OCI-LY3 (cell line): Measurements from ENCODE around the gene ZDHHC21.

Source experiments
- H2AFZ ChIP-seq: fragments of 200-600, 300-600 bp; shearing (Covaris generic); 2 replicates; pipeline ENCODE4 v1.6.0; 2014; ENCODE audit warnings: antibody characterized with exemption, low read depth, low read length
- H3K27ac ChIP-seq: fragments of 200-600, 300-600 bp; sonication (generic); 2 replicates; pipeline ENCODE4 v1.5.1; 2014; ENCODE audit warnings: mild to moderate bottlenecking, low read length, moderate library complexity, mixed read lengths
- H3K27me3 ChIP-seq: fragments of 200-600, 300-600 bp; sonication (generic); 2 replicates; pipeline ENCODE4 v1.6.1; 2014; ENCODE audit warnings: low read depth, low read length, mixed read lengths
- H3K36me3 ChIP-seq: fragments of 200-600, 300-600 bp; sonication (generic); replicated peaks from 2 replicates; pipeline ENCODE3; 2014; ENCODE audit warnings: low read depth, low read length, mixed read lengths
- H3K4me1 ChIP-seq: fragments of 300-600, 200-600 bp; sonication (generic); 2 replicates; pipeline ENCODE4 v1.6.1; 2014; ENCODE audit warnings: low read length, mixed read lengths
- H3K4me2 ChIP-seq: fragments of 200-600, 300-600 bp; sonication (generic); 2 replicates; pipeline ENCODE4 v1.6.1; 2014; ENCODE audit warnings: low read length, mixed read lengths
- H3K4me3 ChIP-seq: fragments of 300-600, 200-600 bp; sonication (generic); 2 replicates; pipeline ENCODE4 v1.5.1; 2014; ENCODE audit warnings: antibody characterized with exemption, mild to moderate bottlenecking, low read length, moderate library complexity
- H3K79me2 ChIP-seq: fragments of 300-600, 200-600 bp; shearing (Covaris generic); 2 replicates; pipeline ENCODE4 v1.6.1; 2014; ENCODE audit warnings: mild to moderate bottlenecking, low read length, mixed read lengths
- H3K9ac ChIP-seq: fragments of 300-600, 200-600 bp; shearing (Covaris generic); 2 replicates; pipeline ENCODE4 v1.6.0; 2014; ENCODE audit warnings: mild to moderate bottlenecking, low read length, moderate library complexity
- H3K9me3 ChIP-seq: fragments of 200-600, 300-600 bp; shearing (Covaris generic); 2 replicates; pipeline ENCODE4 v1.6.1; 2014; ENCODE audit warnings: low read length, mixed read lengths; ENCODE audit not compliant: insufficient read depth
- H4K20me1 ChIP-seq: fragments of 200-600, 300-600 bp; sonication (generic); 2 replicates; pipeline ENCODE4 v1.6.1; 2016; ENCODE audit warnings: low read length, mixed read lengths; ENCODE audit not compliant: insufficient read depth
- EZH2phosphoT487 ChIP-seq: fragments of 200-600 bp; shearing (Covaris generic); IDR thresholded peaks from 2 replicates; pipeline ENCODE4 v1.6.1; 2018; ENCODE audit warnings: antibody characterized with exemption, mixed run types, low read depth
- TF ChIP-seq, protein P1 (sequence below): fragments of 200-600, 300-600 bp; sonication (generic); IDR thresholded peaks from 2 replicates; pipeline ENCODE4 v1.5.1; 2014; ENCODE audit warnings: antibody characterized with exemption, low read length, low read depth

The ZDHHC21 gene

DNA sequence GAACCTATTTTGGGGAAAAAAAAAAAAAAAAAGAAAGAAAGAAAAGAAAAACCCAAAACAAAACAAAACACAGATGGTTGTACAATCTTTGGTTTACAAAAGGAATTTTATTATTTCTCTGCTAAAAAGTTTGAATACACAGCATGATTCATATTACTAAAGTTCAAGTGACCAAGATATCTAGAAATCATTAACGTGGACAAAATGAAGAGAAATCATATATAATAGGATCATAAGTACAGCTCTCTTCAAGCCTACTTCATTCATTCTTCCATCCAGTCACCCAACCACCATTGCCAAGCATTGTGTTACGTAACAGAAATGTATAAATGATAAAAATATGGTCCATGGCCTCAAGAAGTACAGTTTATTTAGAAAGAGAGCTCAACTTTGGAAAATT, 52.9 kb downstream of the ZDHHC21 start:
- H3K36me3 ChIP-seq: peaks cover 17% of the 10 kb centered on the region
- peaks cover 3% of the 10 kb centered on the region for H3K79me2 ChIP-seq
- H3K4me3 ChIP-seq: no peak overlapping the region
- no peaks in the 10 kb centered on the region for H3K27me3 ChIP-seq
- H4K20me1 ChIP-seq: peaks cover 33% of the 10 kb centered on the region
- no peak for TF ChIP-seq EZH2phosphoT487
- TF ChIP-seq, protein P1, sequence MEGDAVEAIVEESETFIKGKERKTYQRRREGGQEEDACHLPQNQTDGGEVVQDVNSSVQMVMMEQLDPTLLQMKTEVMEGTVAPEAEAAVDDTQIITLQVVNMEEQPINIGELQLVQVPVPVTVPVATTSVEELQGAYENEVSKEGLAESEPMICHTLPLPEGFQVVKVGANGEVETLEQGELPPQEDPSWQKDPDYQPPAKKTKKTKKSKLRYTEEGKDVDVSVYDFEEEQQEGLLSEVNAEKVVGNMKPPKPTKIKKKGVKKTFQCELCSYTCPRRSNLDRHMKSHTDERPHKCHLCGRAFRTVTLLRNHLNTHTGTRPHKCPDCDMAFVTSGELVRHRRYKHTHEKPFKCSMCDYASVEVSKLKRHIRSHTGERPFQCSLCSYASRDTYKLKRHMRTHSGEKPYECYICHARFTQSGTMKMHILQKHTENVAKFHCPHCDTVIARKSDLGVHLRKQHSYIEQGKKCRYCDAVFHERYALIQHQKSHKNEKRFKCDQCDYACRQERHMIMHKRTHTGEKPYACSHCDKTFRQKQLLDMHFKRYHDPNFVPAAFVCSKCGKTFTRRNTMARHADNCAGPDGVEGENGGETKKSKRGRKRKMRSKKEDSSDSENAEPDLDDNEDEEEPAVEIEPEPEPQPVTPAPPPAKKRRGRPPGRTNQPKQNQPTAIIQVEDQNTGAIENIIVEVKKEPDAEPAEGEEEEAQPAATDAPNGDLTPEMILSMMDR: no peak
- H3K9ac ChIP-seq: no peak overlapping the region
- no peak overlapping the region for H2AFZ ChIP-seq
- H3K27ac ChIP-seq: no peak overlapping the region
- no peaks in the 10 kb centered on the region for H3K9me3 ChIP-seq
- H3K4me2 ChIP-seq: peak overlapping the region; percentile 37; the same call in 1 of the 2 replicates
- H3K4me1 ChIP-seq: peaks cover 14% of the 10 kb centered on the region

DNA sequence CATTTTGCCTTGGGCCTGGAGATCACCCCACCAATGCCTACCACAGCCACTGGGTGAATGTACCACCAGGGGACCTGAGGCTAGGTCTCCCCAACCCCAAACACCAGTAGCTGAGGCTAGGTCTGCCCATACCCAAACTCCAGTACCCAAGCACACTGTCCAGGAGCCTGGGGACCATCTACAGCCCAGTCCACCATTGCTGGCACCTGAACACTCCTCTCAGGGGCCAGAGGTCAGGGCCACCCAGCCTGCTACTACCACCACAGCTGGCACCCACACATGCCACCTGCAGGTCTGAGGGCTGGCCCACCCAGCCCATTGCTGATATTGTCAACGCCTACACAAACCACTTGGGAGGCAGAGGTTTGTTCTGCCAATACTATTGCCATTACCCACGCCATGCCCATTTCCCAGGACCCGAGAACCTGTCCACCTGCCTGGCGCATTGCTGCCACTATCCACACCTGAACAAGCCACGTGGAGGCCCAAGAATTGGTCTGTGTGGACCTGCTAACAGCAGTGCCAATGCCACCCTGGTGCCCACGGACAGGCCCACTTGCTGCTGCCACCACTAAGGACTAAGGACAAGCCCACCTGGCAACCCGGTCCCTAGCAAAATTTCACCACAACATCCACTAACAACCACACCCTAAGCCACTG, 59.2 kb downstream of the ZDHHC21 start:
- Histone ChIP-seq H3K9ac (no peak overlapping the region), H3K9me3 (no peaks in the 10 kb centered on the region), H3K4me2 (no peak overlapping the region), H3K27me3 (no peaks in the 10 kb centered on the region), H3K79me2 (peaks cover 22% of the 10 kb centered on the region), H2AFZ (no peak overlapping the region), H3K27ac (no peak overlapping the region), H3K4me3 (no peak overlapping the region), H3K36me3 (peaks cover 47% of the 10 kb centered on the region), H4K20me1 (peaks cover 40% of the 10 kb centered on the region), H3K4me1 (no peaks in the 10 kb centered on the region)
- TF ChIP-seq, protein P1: no peak
- no peak for TF ChIP-seq EZH2phosphoT487

DNA sequence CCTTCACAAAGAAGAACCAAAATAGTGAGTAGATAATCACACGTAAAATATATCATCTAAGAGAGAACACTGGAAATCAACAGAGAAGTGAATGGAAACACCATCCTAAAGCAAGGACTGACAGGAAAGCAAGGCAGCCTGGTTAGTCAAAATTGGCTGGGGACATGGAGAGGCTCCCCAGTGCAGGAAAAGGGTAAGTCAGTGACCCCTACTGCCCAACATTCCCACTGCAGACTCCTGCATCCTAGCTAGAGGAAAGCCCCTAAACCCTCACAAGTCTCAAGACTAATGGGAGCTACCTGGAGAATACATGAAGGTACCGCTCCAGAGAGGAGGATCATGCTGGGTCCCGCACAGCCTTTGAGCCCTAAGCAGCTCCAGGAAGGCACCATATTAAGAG, 60.1 kb downstream of the ZDHHC21 start:
- Histone ChIP-seq H3K36me3 (peaks cover 47% of the 10 kb centered on the region), H3K4me1 (no peaks in the 10 kb centered on the region), H3K9ac (no peak overlapping the region), H3K27ac (no peak overlapping the region), H3K9me3 (no peaks in the 10 kb centered on the region), H3K27me3 (no peaks in the 10 kb centered on the region), H2AFZ (no peak overlapping the region), H4K20me1 (peaks cover 39% of the 10 kb centered on the region), H3K79me2 (peaks cover 22% of the 10 kb centered on the region), H3K4me3 (no peak overlapping the region), H3K4me2 (no peak overlapping the region)
- TF ChIP-seq, protein P1: no peak
- TF ChIP-seq EZH2phosphoT487: no peak

DNA sequence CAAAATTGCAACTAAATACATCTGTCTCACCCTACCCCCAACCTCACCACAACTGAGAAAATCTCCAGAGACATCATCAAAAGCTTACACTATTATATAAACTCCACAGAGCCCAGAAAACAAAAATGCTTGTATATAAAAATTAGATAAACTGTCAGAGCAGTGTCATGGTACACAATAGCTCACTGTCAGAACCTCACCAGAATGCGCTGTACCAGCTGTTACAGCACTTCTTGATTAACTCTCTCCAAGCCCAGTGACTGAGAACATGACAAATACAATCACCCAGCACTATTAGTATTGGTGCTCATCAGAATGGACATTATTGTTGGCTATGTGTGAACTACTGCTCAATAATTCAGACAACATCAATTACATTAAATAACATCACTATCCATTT, 65.7 kb downstream of the ZDHHC21 start:
- Histone ChIP-seq H4K20me1 (peaks cover 3% of the 10 kb centered on the region), H2AFZ (no peak overlapping the region), H3K9ac (no peak overlapping the region), H3K27ac (no peak overlapping the region), H3K4me2 (no peak overlapping the region), H3K27me3 (no peaks in the 10 kb centered on the region), H3K36me3 (peaks cover 26% of the 10 kb centered on the region), H3K79me2 (no peaks in the 10 kb centered on the region), H3K4me3 (no peak overlapping the region), H3K9me3 (no peaks in the 10 kb centered on the region), H3K4me1 (no peaks in the 10 kb centered on the region)
- no peak for TF ChIP-seq EZH2phosphoT487
- TF ChIP-seq, protein P1: no peak
